22Rv1 (cell line): ENCODE results near the gene TENT4A.
"Not testable (repeated sequence)": the region's sequence is repeated elsewhere in the genome, so short reads cannot be mapped to it uniquely, and the experiment has no call there.

ENCODE experiments used
- H3K27ac ChIP-seq: fragments of 450-650 bp; 2 replicates; pipeline ENCODE4 v1.5.1; 2017
- ZFX ChIP-seq: fragments of 450-650 bp; IDR thresholded peaks from 2 replicates; pipeline ENCODE4 v1.6.1; 2017; ENCODE audit warnings: antibody characterized with exemption, borderline replicate concordance
- TF ChIP-seq, protein P1 (sequence below): fragments of 450-650 bp; IDR thresholded peaks from 2 replicates; pipeline ENCODE4 v1.5.1; 2017; ENCODE audit warnings: mild to moderate bottlenecking

Gene TENT4A

DNA sequence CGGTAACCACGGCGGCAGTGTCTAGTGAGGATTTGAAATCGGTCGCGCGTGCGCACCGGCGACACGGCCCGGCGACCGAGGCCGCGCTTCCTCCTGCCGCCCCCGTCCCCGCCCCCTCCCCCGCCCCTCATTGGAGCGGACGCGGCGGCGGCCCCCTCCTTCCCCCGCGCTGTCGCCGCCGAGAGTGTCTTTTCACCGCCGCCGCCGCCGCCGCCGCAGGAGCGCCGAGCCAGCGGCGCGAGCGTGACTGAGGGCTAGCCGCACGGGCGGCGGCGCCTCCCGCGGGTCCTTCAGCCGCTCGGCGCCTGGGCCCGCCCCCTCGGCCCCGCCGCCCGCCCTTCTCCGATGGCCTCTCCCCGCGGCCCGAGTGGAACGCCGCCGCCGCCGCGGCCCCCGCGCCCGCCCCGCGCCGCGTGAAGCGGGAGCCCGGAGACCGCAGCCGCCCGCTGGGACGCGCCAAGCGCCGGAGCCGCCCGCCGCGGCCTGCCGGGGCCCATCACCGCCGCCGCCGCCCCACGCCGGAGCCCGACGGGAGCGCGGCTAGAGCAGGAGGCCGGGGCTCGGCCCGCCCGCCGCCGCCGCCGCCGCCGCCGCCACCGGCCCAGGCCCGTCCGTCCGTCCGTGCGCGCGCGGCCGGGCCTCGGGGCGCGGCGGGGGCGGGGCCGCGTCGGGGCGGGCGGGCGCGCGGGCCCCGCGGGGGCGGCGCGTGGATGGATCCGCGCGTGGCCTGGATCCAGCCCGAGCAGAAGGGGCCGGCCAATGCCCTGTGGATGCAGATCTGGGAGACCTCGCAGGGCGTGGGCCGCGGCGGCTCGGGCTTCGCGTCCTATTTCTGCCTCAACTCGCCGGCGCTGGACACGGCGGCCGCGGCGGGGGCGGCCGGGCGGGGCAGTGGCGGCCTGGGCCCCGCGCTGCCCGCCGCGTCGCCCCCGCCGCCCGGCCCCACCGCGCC lies at the start of gene TENT4A:
Gene TENT4A, plus strand, starts transcription at position 159 of the 952 bp plus-strand sequence. Its CDS starts 552 bp downstream, at position 711.
- peak within 1 kb of the TSS; percentile 94 for H3K27ac ChIP-seq
- TF ChIP-seq, protein P1, sequence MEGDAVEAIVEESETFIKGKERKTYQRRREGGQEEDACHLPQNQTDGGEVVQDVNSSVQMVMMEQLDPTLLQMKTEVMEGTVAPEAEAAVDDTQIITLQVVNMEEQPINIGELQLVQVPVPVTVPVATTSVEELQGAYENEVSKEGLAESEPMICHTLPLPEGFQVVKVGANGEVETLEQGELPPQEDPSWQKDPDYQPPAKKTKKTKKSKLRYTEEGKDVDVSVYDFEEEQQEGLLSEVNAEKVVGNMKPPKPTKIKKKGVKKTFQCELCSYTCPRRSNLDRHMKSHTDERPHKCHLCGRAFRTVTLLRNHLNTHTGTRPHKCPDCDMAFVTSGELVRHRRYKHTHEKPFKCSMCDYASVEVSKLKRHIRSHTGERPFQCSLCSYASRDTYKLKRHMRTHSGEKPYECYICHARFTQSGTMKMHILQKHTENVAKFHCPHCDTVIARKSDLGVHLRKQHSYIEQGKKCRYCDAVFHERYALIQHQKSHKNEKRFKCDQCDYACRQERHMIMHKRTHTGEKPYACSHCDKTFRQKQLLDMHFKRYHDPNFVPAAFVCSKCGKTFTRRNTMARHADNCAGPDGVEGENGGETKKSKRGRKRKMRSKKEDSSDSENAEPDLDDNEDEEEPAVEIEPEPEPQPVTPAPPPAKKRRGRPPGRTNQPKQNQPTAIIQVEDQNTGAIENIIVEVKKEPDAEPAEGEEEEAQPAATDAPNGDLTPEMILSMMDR = no peak
- TF ChIP-seq ZFX = no peak

DNA sequence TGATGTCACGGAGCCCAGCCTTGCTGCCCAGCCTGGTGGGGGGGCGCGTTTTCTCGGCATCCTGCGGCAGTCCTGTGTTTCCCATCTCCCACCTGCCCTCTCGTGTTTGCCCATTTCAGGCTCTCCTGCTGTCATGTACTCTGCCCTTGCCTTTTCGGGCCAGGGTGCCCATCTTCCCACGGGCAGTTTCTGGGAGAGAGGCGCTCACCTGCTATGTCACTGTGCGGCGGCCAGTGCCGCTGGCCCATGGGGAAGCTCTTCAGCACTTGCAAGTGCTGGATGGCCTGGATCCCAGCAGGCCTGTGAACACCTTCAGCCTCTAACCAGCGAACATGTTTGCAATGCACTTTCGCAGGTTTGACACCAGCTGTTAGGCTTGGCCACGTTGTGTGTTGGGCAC lies 46.5 kb upstream of the TENT4A start:
- TF ChIP-seq ZFX = no peak
- TF ChIP-seq, protein P1 = no peak
- H3K27ac ChIP-seq = no peak overlapping the region

DNA sequence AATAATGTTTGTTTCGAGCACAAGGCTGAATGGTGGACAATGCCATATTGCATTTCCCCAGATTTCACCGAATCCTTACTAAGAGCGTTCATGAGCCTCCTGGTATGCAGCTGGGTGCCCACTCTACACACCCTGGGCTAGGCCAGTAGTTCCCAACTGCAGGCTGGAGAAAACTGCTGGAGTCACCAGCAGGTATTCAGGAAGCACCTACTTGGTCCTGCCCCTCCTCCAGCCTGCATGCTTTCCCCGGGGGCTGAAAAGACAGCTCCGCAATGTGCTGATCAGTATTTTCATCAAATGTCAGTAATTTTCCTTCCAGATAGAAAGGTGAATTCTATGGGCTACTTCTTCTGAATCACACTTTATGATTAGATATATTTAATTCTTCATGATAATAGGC lies 45.6 kb upstream of the TENT4A start:
- no peak overlapping the region for H3K27ac ChIP-seq
- no peak for TF ChIP-seq ZFX
- TF ChIP-seq, protein P1 = no peak

DNA sequence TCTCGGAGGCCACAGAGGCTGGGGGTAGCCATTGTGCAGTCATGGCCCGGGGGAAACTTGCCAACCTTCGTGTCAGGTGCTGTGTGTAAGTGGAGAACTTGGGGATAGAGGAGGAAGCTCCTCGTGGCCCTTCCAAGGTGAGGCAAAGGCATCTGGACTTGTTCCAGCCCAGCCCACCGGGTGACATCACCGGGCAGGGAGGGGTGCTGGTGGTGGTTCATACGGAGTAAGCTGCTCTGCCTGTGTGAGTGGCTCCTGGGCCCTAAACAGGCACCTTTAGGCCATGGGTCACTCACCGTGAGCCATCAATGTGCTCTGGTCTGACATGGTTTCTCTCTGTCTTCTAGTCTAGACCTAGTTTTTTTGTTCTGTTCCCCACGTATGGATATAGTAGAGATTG lies 44.5 kb upstream of the TENT4A start:
- H3K27ac ChIP-seq = not testable (repeated sequence)

DNA sequence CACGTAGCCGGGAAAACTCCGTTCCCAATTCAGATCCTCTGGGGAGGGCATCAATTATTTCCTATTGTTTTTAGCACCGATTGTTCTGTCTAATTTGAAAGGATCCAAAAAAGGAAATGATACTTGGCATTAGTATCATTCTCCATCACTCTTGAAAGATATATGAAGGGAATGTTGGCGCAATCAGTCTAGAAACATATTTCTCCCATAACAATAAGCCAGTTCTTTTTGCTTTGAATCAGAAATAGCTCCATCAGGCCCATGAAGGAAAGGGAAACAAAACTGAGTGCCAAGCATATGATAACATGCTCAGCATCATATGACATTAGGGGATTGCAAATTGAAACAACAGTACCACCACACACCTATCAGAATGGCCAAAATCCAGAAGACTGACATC lies 40.2 kb upstream of the TENT4A start:
- no peak for TF ChIP-seq ZFX
- TF ChIP-seq, protein P1 = no peak

DNA sequence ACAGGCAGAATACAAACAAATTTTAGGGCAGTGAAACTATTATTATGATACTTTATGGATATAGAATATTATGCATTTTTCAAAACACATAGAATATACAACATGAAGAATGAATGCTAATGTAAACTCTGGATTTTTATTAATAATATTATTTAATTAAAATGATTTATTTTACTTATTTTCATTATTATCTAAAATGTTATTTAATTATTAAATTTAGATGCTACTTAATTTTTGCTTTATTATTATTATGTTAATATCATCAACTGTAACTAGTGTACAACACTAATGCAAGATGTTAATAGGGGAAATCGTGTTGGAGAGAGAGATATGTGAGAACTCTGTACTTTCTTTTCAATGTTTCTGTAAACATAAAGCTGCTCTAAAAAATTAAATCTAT lies 39.3 kb upstream of the TENT4A start:
- TF ChIP-seq, protein P1 = no peak
- no peak for TF ChIP-seq ZFX

More for the DNA sequence above, 40.2 kb upstream of the TENT4A start:
- H3K27ac ChIP-seq = no peak overlapping the region

DNA sequence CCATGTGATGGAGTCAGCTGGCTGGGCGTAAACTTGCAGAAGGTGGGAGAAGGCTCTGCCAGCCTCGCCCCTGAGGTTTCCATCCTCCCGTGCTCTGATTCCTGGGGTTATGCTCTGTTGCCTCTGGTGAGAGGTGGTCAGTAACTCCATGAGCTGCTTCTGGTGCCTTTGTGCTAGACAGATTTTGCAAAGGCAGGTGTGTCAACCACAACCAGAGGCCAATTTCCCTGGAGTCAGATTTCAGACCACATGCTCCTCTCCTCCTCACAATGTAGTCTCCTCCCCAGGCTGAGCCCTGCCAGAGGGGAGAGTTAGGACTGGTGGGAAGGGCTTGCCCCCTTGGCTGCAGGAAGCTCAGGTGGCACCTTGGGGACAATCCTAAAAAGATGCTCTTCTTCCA lies 38.8 kb upstream of the TENT4A start:
- H3K27ac ChIP-seq = no peak overlapping the region
- no peak for TF ChIP-seq ZFX
- TF ChIP-seq, protein P1 = no peak

More for the DNA sequence above, 39.3 kb upstream of the TENT4A start:
- no peak overlapping the region for H3K27ac ChIP-seq
